Measurements from ENCODE around the gene MAK. TPM values are rescaled to one million over a fixed set of nuclear protein-coding genes. Genes with fewer than 3 reads are reported as not detected.

The MAK gene
- total and polyA plus RNA-seq, 2 donors (not counting 1 experiment from before 2014, with no cell fraction given) = 0.04 TPM; not detected in 1

DNA sequence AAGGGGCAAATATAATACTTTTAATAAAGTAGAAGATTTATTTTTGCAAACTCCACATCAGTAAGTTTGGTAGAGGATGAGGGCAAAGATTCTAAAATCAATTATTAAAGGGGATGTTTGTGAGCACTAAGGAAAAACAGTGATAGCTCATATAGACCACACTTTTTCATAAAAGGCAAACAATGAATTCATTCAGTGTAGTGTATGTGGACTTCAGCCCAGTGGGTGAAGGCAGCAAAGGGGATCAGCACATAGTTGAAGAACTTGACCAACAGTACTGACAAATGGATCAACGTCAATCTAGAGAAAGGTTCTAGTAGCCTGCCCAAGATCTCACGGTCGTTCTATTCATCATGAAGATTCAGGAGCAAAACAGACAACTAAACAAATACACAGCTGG, 45.3 kb downstream of the MAK start:
- no peak overlapping the region for H3K4me2 ChIP-seq (replicated peaks; ENCODE audit: low read depth, low read length, poor library complexity, severe bottlenecking)
- H3K4me3 Mint-ChIP-seq = no peak overlapping the region
- ChIA-PET POLR2A (interaction anchor here (0.6 kb wide), 1 partner anchor 201 kb away, joined by 3 read pairs; no protein-coding TSS in a partner anchor), CTCF (interaction anchor here (2.0 to 3.3 kb wide), 2 partner anchors 9 to 315 kb away, joined by 11 to 23 read pairs; no protein-coding TSS in a partner anchor)
- H2AFZ ChIP-seq (ENCODE audit: insufficient read depth, low read depth, low read length, poor library complexity, severe bottlenecking) = no peak overlapping the region
- H3K36me3 ChIP-seq (replicated peaks in 1 of 2; ENCODE audit: control extremely low read depth in 1 of 2, control insufficient read depth in 1 of 2, extremely low read depth in 1 of 2, insufficient read depth in 2 of 2, low read length in 1 of 2) = peaks cover 0 to 5% of the 10 kb centered on the region in 2 experiments
- DNase-seq (no peak), ATAC-seq (ENCODE audit: low read depth) (no peak)
- no peak overlapping the region for H3K4me3 ChIP-seq (ENCODE audit: control extremely low read depth in 1 of 5, extremely low read depth in 1 of 5, insufficient read depth in 1 of 5, low read depth in 2 of 5, low read length in 4 of 5)
- H3K9me3 Mint-ChIP-seq (ENCODE audit: insufficient read depth) = no peaks in the 10 kb centered on the region
- no peaks in the 10 kb centered on the region for H3K79me2 ChIP-seq (ENCODE audit: control insufficient read depth, insufficient read depth, low read length)
- H3K9ac ChIP-seq (ENCODE audit: low read length) = no peak overlapping the region
- no peaks in the 10 kb centered on the region for H4K20me1 ChIP-seq (ENCODE audit: control insufficient read depth, insufficient read depth, low read length, poor library complexity, severe bottlenecking)
- H3K27me3 Mint-ChIP-seq = no peaks in the 10 kb centered on the region
- WGBS (ENCODE audit: insufficient coverage) = 100% methylated on average over 1 of the region's 3 CpGs
- H3K4me1 ChIP-seq (ENCODE audit: control insufficient read depth in 2 of 2, insufficient read depth in 2 of 2, low read length in 2 of 2) = no peaks in the 10 kb centered on the region
- no peak overlapping the region for H3K27ac Mint-ChIP-seq
- no peaks in the 10 kb centered on the region for H3K27me3 ChIP-seq (replicated peaks in 1 of 4; ENCODE audit: control extremely low read depth in 1 of 4, control insufficient read depth in 3 of 4, insufficient read depth in 4 of 4, low read length in 3 of 4)
- intact Hi-C loops (cut with micrococcal nuclease) = no loop called here
- H3K4me1 Mint-ChIP-seq = no peaks in the 10 kb centered on the region
- no peaks in the 10 kb centered on the region for H3K9me3 ChIP-seq (ENCODE audit: control extremely low read depth in 1 of 3, control insufficient read depth in 2 of 3, insufficient read depth in 1 of 3, low read length in 2 of 3)
- TF ChIP-seq EZH2 (IDR thresholded peaks at IDR 0.05; ENCODE audit: borderline replicate concordance, insufficient read depth, low read depth, low read length, poor library complexity, severe bottlenecking) = no peak
- no peak for TF ChIP-seq CTCF (IDR thresholded peaks at IDR 0.05)
- H3K27ac ChIP-seq (ENCODE audit: low read length in 2 of 2) = no peak overlapping the region

- Mint-ChIP-seq H3K9me3 (ENCODE audit: insufficient read depth) (no peaks in the 10 kb centered on the region), H3K4me1 (no peaks in the 10 kb centered on the region), H3K4me3 (no peak overlapping the region), H3K27me3 (no peaks in the 10 kb centered on the region), H3K27ac (no peak overlapping the region)
- H3K9ac ChIP-seq (ENCODE audit: low read length) = no peak overlapping the region
- no peak overlapping the region for H3K27ac ChIP-seq (ENCODE audit: low read length in 2 of 2)
- no peaks in the 10 kb centered on the region for H3K79me2 ChIP-seq (ENCODE audit: control insufficient read depth, insufficient read depth, low read length)
- ATAC-seq (ENCODE audit: low read depth) (no peak), DNase-seq (no peak)
- no peaks in the 10 kb centered on the region for H3K27me3 ChIP-seq (replicated peaks in 1 of 4; ENCODE audit: control extremely low read depth in 1 of 4, control insufficient read depth in 3 of 4, insufficient read depth in 4 of 4, low read length in 3 of 4)
- TF ChIP-seq CTCF (IDR thresholded peaks at IDR 0.05) (no peak), EZH2 (IDR thresholded peaks at IDR 0.05; ENCODE audit: borderline replicate concordance, insufficient read depth, low read depth, low read length, poor library complexity, severe bottlenecking) (no peak)
- CTCF ChIA-PET = interaction anchor here (2.0 to 3.3 kb wide), 2 partner anchors 10 to 314 kb away, joined by 11 to 23 read pairs; no protein-coding TSS in a partner anchor
- no peak overlapping the region for H3K4me3 ChIP-seq (ENCODE audit: control extremely low read depth in 1 of 5, extremely low read depth in 1 of 5, insufficient read depth in 1 of 5, low read depth in 2 of 5, low read length in 4 of 5)
- no peaks in the 10 kb centered on the region for H3K4me1 ChIP-seq (ENCODE audit: control insufficient read depth in 2 of 2, insufficient read depth in 2 of 2, low read length in 2 of 2)
- H3K4me2 ChIP-seq (replicated peaks; ENCODE audit: low read depth, low read length, poor library complexity, severe bottlenecking) = no peak overlapping the region
- no peaks in the 10 kb centered on the region for H3K9me3 ChIP-seq (ENCODE audit: control extremely low read depth in 1 of 3, control insufficient read depth in 2 of 3, insufficient read depth in 1 of 3, low read length in 2 of 3)
- POLR2A ChIA-PET = no interaction called here
- H3K36me3 ChIP-seq (replicated peaks in 1 of 2; ENCODE audit: control extremely low read depth in 1 of 2, control insufficient read depth in 1 of 2, extremely low read depth in 1 of 2, insufficient read depth in 2 of 2, low read length in 1 of 2) = peaks cover 0 to 5% of the 10 kb centered on the region in 2 experiments
- intact Hi-C loops (cut with micrococcal nuclease) = no loop called here
- H2AFZ ChIP-seq (ENCODE audit: insufficient read depth, low read depth, low read length, poor library complexity, severe bottlenecking) = no peak overlapping the region
- H4K20me1 ChIP-seq (ENCODE audit: control insufficient read depth, insufficient read depth, low read length, poor library complexity, severe bottlenecking) = no peaks in the 10 kb centered on the region
- WGBS (ENCODE audit: insufficient coverage) = 86% methylated on average over 2 of the region's 5 CpGs
Measured at GRCh38 chr6:10792101-10792500, 46.2 kb downstream of the MAK start.
